ENCODE results near the gene PRDM8.

Gene PRDM8

GRCh38 chr4:80184825-80185756 lies 12.2 kb upstream of the PRDM8 start:
- Histone ChIP-seq H2AFZ (ENCODE audit: low read length) (peak overlapping the region; percentile 99), H3K27ac (ENCODE audit: low read length) (no peak overlapping the region), H3F3A (ENCODE audit: insufficient read depth, low read length) (no peaks in the 10 kb centered on the region)

GRCh38 chr4:80185787-80186548 lies 11.3 kb upstream of the PRDM8 start:
- DNase-seq, result no peak

More at GRCh38 chr4:80184825-80185756, 12.2 kb upstream of the PRDM8 start:
- DNase-seq, result peak; percentile 23
- H4K20me1 ChIP-seq (ENCODE audit: insufficient read depth, low read length), result no peaks in the 10 kb centered on the region
- no peaks in the 10 kb centered on the region for H3K79me2 ChIP-seq (ENCODE audit: low read length)
- no peaks in the 10 kb centered on the region for H3K36me3 ChIP-seq (replicated peaks; ENCODE audit: insufficient read depth, low read length)
- peak overlapping the region; percentile 63; the same call in 1 of the 2 replicates for H3K9ac ChIP-seq (ENCODE audit: low read length)
- H3K9me3 ChIP-seq (replicated peaks; ENCODE audit: insufficient read depth, low read length), result no peaks in the 10 kb centered on the region
- H3K4me3 ChIP-seq (ENCODE audit: low read length), result peak overlapping the region; percentile 90
- TF ChIP-seq EZH2phosphoT487 (IDR thresholded peaks at IDR 0.05; ENCODE audit: low read length) (no peak), EZH2 (optimal IDR thresholded peaks at IDR 0.05; ENCODE audit: low read depth, low read length) (no peak), CTCF (IDR thresholded peaks at IDR 0.05; ENCODE audit: low read length) (no peak)
- H3K9me2 ChIP-seq (replicated peaks; ENCODE audit: insufficient read depth, low read length), result no peaks in the 10 kb centered on the region
- peaks cover 8% of the 10 kb centered on the region for H3K27me3 ChIP-seq (replicated peaks; ENCODE audit: insufficient read depth, low read length)
- H3K4me1 ChIP-seq (ENCODE audit: low read length), result no peaks in the 10 kb centered on the region
- H3K4me2 ChIP-seq (ENCODE audit: low read depth, low read length), result peak overlapping the region; percentile 94

GRCh38 chr4:80186676-80187075 lies 10.6 kb upstream of the PRDM8 start:
- no peaks in the 10 kb centered on the region for H3K79me2 ChIP-seq (ENCODE audit: low read length)
- H3F3A ChIP-seq (ENCODE audit: insufficient read depth, low read length), result no peaks in the 10 kb centered on the region
- H4K20me1 ChIP-seq (ENCODE audit: insufficient read depth, low read length), result no peaks in the 10 kb centered on the region
- no peaks in the 10 kb centered on the region for H3K4me1 ChIP-seq (ENCODE audit: low read length)
- H3K4me3 ChIP-seq (ENCODE audit: low read length), result no peak overlapping the region
- no peaks in the 10 kb centered on the region for H3K9me3 ChIP-seq (replicated peaks; ENCODE audit: insufficient read depth, low read length)
- peaks cover 8% of the 10 kb centered on the region for H3K27me3 ChIP-seq (replicated peaks; ENCODE audit: insufficient read depth, low read length)
- H3K9ac ChIP-seq (ENCODE audit: low read length), result no peak overlapping the region
- H3K27ac ChIP-seq (ENCODE audit: low read length), result no peak overlapping the region
- H3K9me2 ChIP-seq (replicated peaks; ENCODE audit: insufficient read depth, low read length), result no peaks in the 10 kb centered on the region
- H3K36me3 ChIP-seq (replicated peaks; ENCODE audit: insufficient read depth, low read length), result no peaks in the 10 kb centered on the region
- no peak for TF ChIP-seq CTCF (IDR thresholded peaks at IDR 0.05; ENCODE audit: low read length)
- TF ChIP-seq EZH2phosphoT487 (IDR thresholded peaks at IDR 0.05; ENCODE audit: low read length), result no peak
- no peak for TF ChIP-seq EZH2 (optimal IDR thresholded peaks at IDR 0.05; ENCODE audit: low read depth, low read length)
- no peak overlapping the region for H2AFZ ChIP-seq (ENCODE audit: low read length)
- H3K4me2 ChIP-seq (ENCODE audit: low read depth, low read length), result no peak overlapping the region
- DNase-seq, result no peak

More at GRCh38 chr4:80185787-80186548, 11.3 kb upstream of the PRDM8 start:
- Histone ChIP-seq H3K27ac (ENCODE audit: low read length) (no peak overlapping the region), H2AFZ (ENCODE audit: low read length) (no peak overlapping the region), H3K9me2 (replicated peaks; ENCODE audit: insufficient read depth, low read length) (no peaks in the 10 kb centered on the region), H3F3A (ENCODE audit: insufficient read depth, low read length) (no peaks in the 10 kb centered on the region), H3K9ac (ENCODE audit: low read length) (no peak overlapping the region), H3K36me3 (replicated peaks; ENCODE audit: insufficient read depth, low read length) (no peaks in the 10 kb centered on the region), H3K4me3 (ENCODE audit: low read length) (no peak overlapping the region), H3K4me2 (ENCODE audit: low read depth, low read length) (no peak overlapping the region), H3K27me3 (replicated peaks; ENCODE audit: insufficient read depth, low read length) (peaks cover 8% of the 10 kb centered on the region), H3K79me2 (ENCODE audit: low read length) (no peaks in the 10 kb centered on the region), H3K9me3 (replicated peaks; ENCODE audit: insufficient read depth, low read length) (no peaks in the 10 kb centered on the region), H4K20me1 (ENCODE audit: insufficient read depth, low read length) (no peaks in the 10 kb centered on the region), H3K4me1 (ENCODE audit: low read length) (no peaks in the 10 kb centered on the region)
- TF ChIP-seq EZH2 (optimal IDR thresholded peaks at IDR 0.05; ENCODE audit: low read depth, low read length) (no peak), CTCF (IDR thresholded peaks at IDR 0.05; ENCODE audit: low read length) (no peak), EZH2phosphoT487 (IDR thresholded peaks at IDR 0.05; ENCODE audit: low read length) (no peak)
